ENCODE measurements around the gene DNAJC5. TPM values are rescaled to one million over a fixed set of nuclear protein-coding genes. Genes with fewer than 3 reads are reported as not detected.

Gene DNAJC5
- polyA plus RNA-seq, 1 donor (not counting 4 experiments of a cell fraction or from before 2014, with no cell fraction given) = 43.7 TPM

DNA sequence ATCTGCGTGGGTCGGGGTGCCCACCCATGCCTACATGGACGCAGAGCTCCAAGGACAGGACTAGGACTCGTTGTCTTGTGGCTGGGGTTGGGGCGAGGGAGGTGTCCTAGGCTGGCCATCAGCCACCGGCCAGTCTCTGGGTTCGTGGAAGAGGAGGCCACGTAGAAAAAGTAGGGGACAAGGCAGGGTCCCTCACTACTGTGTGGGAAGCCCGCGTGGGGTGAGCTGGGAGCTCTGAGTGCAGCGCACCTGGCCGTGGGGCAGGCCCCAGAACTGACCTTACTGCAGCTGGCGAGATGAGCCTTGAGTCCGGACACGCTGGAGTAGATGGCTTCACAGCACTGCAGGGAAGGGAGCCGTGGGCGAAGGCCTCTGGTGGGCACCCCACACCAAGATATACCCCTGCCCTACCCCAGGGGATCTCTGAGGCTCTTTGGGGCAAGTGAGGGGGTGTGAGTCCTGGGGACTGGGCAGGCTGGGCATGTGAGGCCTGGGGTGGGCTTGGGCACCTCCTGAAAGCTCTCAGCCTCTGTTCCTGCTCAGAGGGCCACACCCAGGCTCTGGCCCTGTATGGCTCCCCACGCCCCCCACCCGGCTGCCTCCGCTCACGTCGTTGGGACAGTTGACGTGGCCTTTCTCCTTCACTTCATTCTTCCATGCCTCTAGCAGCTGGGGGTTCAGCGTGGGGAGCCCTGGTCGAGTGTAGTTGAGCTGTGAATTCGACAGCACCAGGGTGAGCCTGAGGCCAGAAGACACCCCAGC lies 66.9 kb downstream of the DNAJC5 start:
- peaks cover 4% of the 10 kb centered on the region for H3K9me3 ChIP-seq (ENCODE audit: control insufficient read depth, low read depth, low read length)
- H3K79me2 ChIP-seq (ENCODE audit: control insufficient read depth, insufficient read depth, low read length) = no peaks in the 10 kb centered on the region
- DNase-seq (ENCODE audit: low read depth, low spot score) (no peak), FAIRE-seq (no peak)
- H3K27ac ChIP-seq (ENCODE audit: control insufficient read depth, insufficient read depth, low read length) = no peak overlapping the region
- no peaks in the 10 kb centered on the region for H3K27me3 ChIP-seq (ENCODE audit: control insufficient read depth, extremely low read depth, insufficient read depth, low read length)
- H3K9me1 ChIP-seq (ENCODE audit: control insufficient read depth, extremely low read depth, insufficient read depth, low read length) = no peaks in the 10 kb centered on the region
- H3K4me2 ChIP-seq (ENCODE audit: control insufficient read depth, extremely low read depth, insufficient read depth, low read depth, low read length) = no peak overlapping the region
- no peak overlapping the region for H3K9ac ChIP-seq (ENCODE audit: control insufficient read depth, extremely low read depth, insufficient read depth, low read length)
- H2AFZ ChIP-seq (ENCODE audit: control insufficient read depth, low read length) = no peak overlapping the region
- H3K4me1 ChIP-seq (ENCODE audit: control insufficient read depth, extremely low read depth, insufficient read depth, low read length) = peaks cover 9% of the 10 kb centered on the region
- TF ChIP-seq CTCF (optimal IDR thresholded peaks at IDR 0.05 in 1 of 3, IDR thresholded peaks at IDR 0.05 in 1 of 3, conservative IDR thresholded peaks at IDR 0.05 in 1 of 3; ENCODE audit: extremely low read depth in 1 of 3, insufficient read depth in 2 of 3, low read length in 3 of 3) (no peak), EZH2 (IDR thresholded peaks at IDR 0.05; ENCODE audit: low read length) (no peak)
- H3K36me3 ChIP-seq (ENCODE audit: control insufficient read depth in 2 of 2, extremely low read depth in 1 of 2, insufficient read depth in 2 of 2, low read length in 2 of 2) = peaks cover 32 to 34% of the 10 kb centered on the region in 2 experiments
- dilution Hi-C loops (cut with MboI; ENCODE audit: extremely low pct_ligation_motif_present, low sequenced_read_pairs) = no loop called here
- no peaks in the 10 kb centered on the region for H4K20me1 ChIP-seq (ENCODE audit: control insufficient read depth, extremely low read depth, insufficient read depth, low read length)
- H3K4me3 ChIP-seq (ENCODE audit: control insufficient read depth in 2 of 3, extremely low read depth in 1 of 3, insufficient read depth in 2 of 3, low read depth in 1 of 3, low read length in 3 of 3) = no peak overlapping the region

DNA sequence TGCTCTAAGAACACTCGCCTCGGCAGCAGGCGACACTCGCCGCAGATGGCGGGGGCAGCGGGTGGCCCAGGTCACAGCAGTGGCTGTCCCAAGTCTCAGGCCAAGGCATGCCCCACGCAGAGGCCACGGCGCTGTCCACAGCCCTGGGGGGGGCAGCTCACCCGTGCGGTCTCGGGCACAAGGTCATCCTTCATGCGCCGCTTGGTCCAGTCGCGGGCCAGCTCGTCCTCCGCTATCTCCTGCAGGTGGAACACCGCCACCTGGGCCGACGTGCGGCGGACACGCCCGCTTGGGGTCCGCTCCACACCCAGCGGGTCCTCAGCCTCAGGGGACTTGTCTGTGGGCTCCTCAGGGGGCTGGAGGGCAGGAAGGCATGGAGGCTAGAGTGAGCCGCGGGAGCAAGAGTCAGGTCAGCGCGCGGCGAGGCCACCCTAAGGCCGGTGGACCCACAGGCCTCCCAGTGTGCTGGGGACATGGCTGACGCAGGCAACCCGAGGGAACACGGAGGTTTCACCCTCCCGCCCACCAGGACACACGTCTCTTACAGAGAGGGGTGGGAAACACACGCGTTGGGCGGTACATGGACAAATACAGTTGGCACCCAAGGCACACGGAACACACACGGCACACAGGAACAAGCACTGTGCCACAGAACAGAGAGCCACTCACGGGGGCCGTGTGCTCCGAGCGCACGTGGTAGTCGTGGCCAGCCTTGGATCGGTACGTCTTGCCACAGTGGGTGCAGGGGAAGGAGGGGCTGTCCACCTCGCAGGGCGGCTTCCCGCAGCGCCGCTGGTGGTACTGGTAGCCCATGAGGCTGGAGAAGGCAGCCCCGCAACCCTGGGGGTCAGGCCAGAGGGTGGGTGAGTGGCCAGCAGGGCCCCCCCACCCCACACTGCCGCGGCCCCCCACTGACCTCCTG lies 67.8 kb downstream of the DNAJC5 start:
- peaks cover 34 to 35% of the 10 kb centered on the region in 2 experiments for H3K36me3 ChIP-seq (ENCODE audit: control insufficient read depth in 2 of 2, extremely low read depth in 1 of 2, insufficient read depth in 2 of 2, low read length in 2 of 2)
- no peak for FAIRE-seq
- dilution Hi-C loops (cut with MboI; ENCODE audit: extremely low pct_ligation_motif_present, low sequenced_read_pairs) = no loop called here

More for the DNA sequence above, 67.8 kb downstream of the DNAJC5 start:
- DNase-seq (ENCODE audit: low read depth, low spot score) = no peak
- Histone ChIP-seq H3K4me1 (ENCODE audit: control insufficient read depth, extremely low read depth, insufficient read depth, low read length) (peaks cover 2% of the 10 kb centered on the region), H3K4me3 (ENCODE audit: control insufficient read depth in 2 of 3, extremely low read depth in 1 of 3, insufficient read depth in 2 of 3, low read depth in 1 of 3, low read length in 3 of 3) (no peak overlapping the region), H2AFZ (ENCODE audit: control insufficient read depth, low read length) (no peak overlapping the region), H3K27me3 (ENCODE audit: control insufficient read depth, extremely low read depth, insufficient read depth, low read length) (no peaks in the 10 kb centered on the region), H3K9me3 (ENCODE audit: control insufficient read depth, low read depth, low read length) (peaks cover 4% of the 10 kb centered on the region), H3K79me2 (ENCODE audit: control insufficient read depth, insufficient read depth, low read length) (no peaks in the 10 kb centered on the region), H3K27ac (ENCODE audit: control insufficient read depth, insufficient read depth, low read length) (no peak overlapping the region), H4K20me1 (ENCODE audit: control insufficient read depth, extremely low read depth, insufficient read depth, low read length) (no peaks in the 10 kb centered on the region), H3K4me2 (ENCODE audit: control insufficient read depth, extremely low read depth, insufficient read depth, low read depth, low read length) (no peak overlapping the region), H3K9me1 (ENCODE audit: control insufficient read depth, extremely low read depth, insufficient read depth, low read length) (no peaks in the 10 kb centered on the region), H3K9ac (ENCODE audit: control insufficient read depth, extremely low read depth, insufficient read depth, low read length) (no peak overlapping the region)
- TF ChIP-seq EZH2 (IDR thresholded peaks at IDR 0.05; ENCODE audit: low read length) = no peak
- TF ChIP-seq CTCF (optimal IDR thresholded peaks at IDR 0.05 in 1 of 3, IDR thresholded peaks at IDR 0.05 in 1 of 3, conservative IDR thresholded peaks at IDR 0.05 in 1 of 3; ENCODE audit: extremely low read depth in 1 of 3, insufficient read depth in 2 of 3, low read length in 3 of 3) = no peak
